WTC11 (cell line): ENCODE data around the gene TRIM65. TPM values are rescaled to one million over a fixed set of nuclear protein-coding genes. Genes with fewer than 3 reads are reported as not detected.
"Not testable (repeated sequence)": the region's sequence is repeated elsewhere in the genome, so short reads cannot be mapped to it uniquely, and the experiment has no call there.

ENCODE experiments used
- ATAC-seq: fragments of 200-7000 bp; cut with Tn5 transposase; 2 replicates; pipeline ENCODE4 v1.10.0; 2021; ENCODE audit warnings: mild to moderate bottlenecking, moderate library complexity
- CTCF ChIA-PET: fragments of 300-600 bp; sonication (Branson Sonifier 250); formaldehyde crosslinking; loops from one replicate; lab custom pipeline; 2021; ENCODE audit warnings: antibody characterized with exemption; lab: Charles Lee
- POLR2A ChIA-PET: fragments of 350-600 bp; sonication (Branson Sonifier 250); formaldehyde crosslinking; loops from one replicate; lab custom pipeline; 2021; ENCODE audit warnings: antibody characterized with exemption; lab: Charles Lee
- DNase-seq: peaks from one replicate; pipeline ENCODE4 v3.0.0; 2021; ENCODE audit warnings: low spot score
- H3K27ac Mint-ChIP-seq: 2 replicates; pipeline ENCODE4 v1.8.0; 2021; ENCODE audit warnings: mixed read lengths
- H3K27me3 Mint-ChIP-seq: 2 replicates; pipeline ENCODE4 v1.8.0; 2021; ENCODE audit warnings: low read depth, mild to moderate bottlenecking, moderate library complexity, mixed read lengths
- H3K36me3 Mint-ChIP-seq: 2 replicates; pipeline ENCODE4 v1.8.0; 2021; ENCODE audit warnings: mixed read lengths
- H3K4me1 Mint-ChIP-seq: 2 replicates; pipeline ENCODE4 v1.8.0; 2022; ENCODE audit warnings: mixed read lengths
- H3K4me3 Mint-ChIP-seq: 2 replicates; pipeline ENCODE4 v1.8.0; 2021; ENCODE audit warnings: mild to moderate bottlenecking, moderate library complexity, mixed read lengths
- H3K9me3 Mint-ChIP-seq: 2 replicates; pipeline ENCODE4 v1.8.0; 2021; ENCODE audit warnings: mixed read lengths
- ESRRA ChIP-seq: sonication (generic); formaldehyde crosslinking; IDR thresholded peaks from 2 replicates; pipeline ENCODE4 v1.8.1; 2022; ENCODE audit warnings: mild to moderate bottlenecking, missing genetic modification reagents, borderline replicate concordance
- ETV6 ChIP-seq: sonication (generic); formaldehyde crosslinking; IDR thresholded peaks from 2 replicates; pipeline ENCODE4 v1.8.1; 2022; ENCODE audit warnings: mild to moderate bottlenecking, missing genetic modification reagents
- HMGA2 ChIP-seq: fragments of 250-450 bp; sonication (Bioruptor Pico); IDR thresholded peaks from 2 replicates; pipeline ENCODE4 v1.4.0; 2021; ENCODE audit warnings: mild to moderate bottlenecking, moderate library complexity
- NR2C2 ChIP-seq: sonication (generic); formaldehyde crosslinking; IDR thresholded peaks from 2 replicates; pipeline ENCODE4 v1.8.0; 2022; ENCODE audit warnings: mild to moderate bottlenecking, missing genetic modification reagents
- RELA ChIP-seq: sonication (generic); formaldehyde crosslinking; IDR thresholded peaks from 2 replicates; pipeline ENCODE4 v1.8.1; 2022; ENCODE audit warnings: missing genetic modification reagents, mild to moderate bottlenecking, borderline replicate concordance
- RORB ChIP-seq: fragments of 250-450 bp; sonication (Bioruptor Pico); IDR thresholded peaks from 2 replicates; pipeline ENCODE4 v1.9.0; 2021; ENCODE audit warnings: mild to moderate bottlenecking
- ZNF219 ChIP-seq: sonication (generic); formaldehyde crosslinking; IDR thresholded peaks from 2 replicates; pipeline ENCODE4 v1.8.0; 2023; ENCODE audit warnings: missing genetic modification reagents, mild to moderate bottlenecking, borderline replicate concordance
- ZNF263 ChIP-seq: sonication (generic); formaldehyde crosslinking; IDR thresholded peaks from 2 replicates; pipeline ENCODE4 v1.8.1; 2022; ENCODE audit warnings: low read depth, mild to moderate bottlenecking, moderate library complexity, missing genetic modification reagents
- total RNA-seq: library from RNA; stranded (reverse); gene quantifications from 3 replicates; pipeline ENCODE4 v1.2.3, GENCODE V29; 2021
- TF ChIP-seq, protein P1 (sequence below): sonication (generic); formaldehyde crosslinking; IDR thresholded peaks from 2 replicates; pipeline ENCODE4 v1.8.0; 2022; ENCODE audit warnings: mild to moderate bottlenecking, missing genetic modification reagents
- TF ChIP-seq, protein P2 (sequence below): sonication (generic); formaldehyde crosslinking; IDR thresholded peaks from 2 replicates; pipeline ENCODE4 v1.8.0; 2022; ENCODE audit warnings: missing genetic modification reagents
- TF ChIP-seq, protein P3 (sequence below): sonication (generic); formaldehyde crosslinking; IDR thresholded peaks from 2 replicates; pipeline ENCODE4 v1.8.0; 2023; ENCODE audit warnings: missing genetic modification reagents, mild to moderate bottlenecking, borderline replicate concordance
- TF ChIP-seq, protein P4 (sequence below): sonication (generic); formaldehyde crosslinking; IDR thresholded peaks from 2 replicates; pipeline ENCODE4 v1.8.1; 2023; ENCODE audit warnings: mild to moderate bottlenecking, missing genetic modification reagents
- TF ChIP-seq, protein P5 (sequence below): fragments of 250-450 bp; sonication (Bioruptor Pico); IDR thresholded peaks from 2 replicates; pipeline ENCODE4 v1.9.0; 2021; ENCODE audit warnings: mild to moderate bottlenecking

TRIM65 gene
- total RNA-seq, 1 experiment from 2014 or later, result 56.4 TPM

DNA sequence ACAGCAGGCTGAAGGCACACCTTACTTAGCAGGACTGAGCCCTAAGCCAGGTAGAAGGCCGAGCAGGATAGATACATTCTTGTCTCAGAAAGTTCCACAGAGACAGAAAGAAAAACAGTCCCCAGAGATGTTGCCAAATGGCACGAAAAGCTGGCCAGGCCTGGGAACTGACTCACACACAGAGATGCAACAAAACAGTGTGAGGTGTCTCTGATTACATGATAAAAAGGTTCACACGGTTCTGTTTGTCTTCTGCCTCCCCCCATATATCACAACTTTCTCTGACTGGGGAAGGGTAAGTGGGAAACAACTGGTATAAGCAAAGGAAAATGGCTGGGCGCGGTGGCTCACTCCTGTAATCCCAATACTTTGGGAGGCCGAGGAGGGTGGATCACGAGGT is 43.3 kb downstream of the TRIM65 start:
- Mint-ChIP-seq H3K4me1 (peaks cover 16% of the 10 kb centered on the region), H3K27me3 (no peaks in the 10 kb centered on the region), H3K36me3 (peaks cover 11% of the 10 kb centered on the region), H3K27ac (peak overlapping the region; percentile 53), H3K9me3 (no peaks in the 10 kb centered on the region), H3K4me3 (no peak overlapping the region)
- DNase-seq, result no peak
- no peak for TF ChIP-seq RORB
- TF ChIP-seq, protein P1, sequence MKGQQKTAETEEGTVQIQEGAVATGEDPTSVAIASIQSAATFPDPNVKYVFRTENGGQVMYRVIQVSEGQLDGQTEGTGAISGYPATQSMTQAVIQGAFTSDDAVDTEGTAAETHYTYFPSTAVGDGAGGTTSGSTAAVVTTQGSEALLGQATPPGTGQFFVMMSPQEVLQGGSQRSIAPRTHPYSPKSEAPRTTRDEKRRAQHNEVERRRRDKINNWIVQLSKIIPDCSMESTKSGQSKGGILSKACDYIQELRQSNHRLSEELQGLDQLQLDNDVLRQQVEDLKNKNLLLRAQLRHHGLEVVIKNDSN (CRISPR knock-in tag), result no peak
- TF ChIP-seq, protein P2, sequence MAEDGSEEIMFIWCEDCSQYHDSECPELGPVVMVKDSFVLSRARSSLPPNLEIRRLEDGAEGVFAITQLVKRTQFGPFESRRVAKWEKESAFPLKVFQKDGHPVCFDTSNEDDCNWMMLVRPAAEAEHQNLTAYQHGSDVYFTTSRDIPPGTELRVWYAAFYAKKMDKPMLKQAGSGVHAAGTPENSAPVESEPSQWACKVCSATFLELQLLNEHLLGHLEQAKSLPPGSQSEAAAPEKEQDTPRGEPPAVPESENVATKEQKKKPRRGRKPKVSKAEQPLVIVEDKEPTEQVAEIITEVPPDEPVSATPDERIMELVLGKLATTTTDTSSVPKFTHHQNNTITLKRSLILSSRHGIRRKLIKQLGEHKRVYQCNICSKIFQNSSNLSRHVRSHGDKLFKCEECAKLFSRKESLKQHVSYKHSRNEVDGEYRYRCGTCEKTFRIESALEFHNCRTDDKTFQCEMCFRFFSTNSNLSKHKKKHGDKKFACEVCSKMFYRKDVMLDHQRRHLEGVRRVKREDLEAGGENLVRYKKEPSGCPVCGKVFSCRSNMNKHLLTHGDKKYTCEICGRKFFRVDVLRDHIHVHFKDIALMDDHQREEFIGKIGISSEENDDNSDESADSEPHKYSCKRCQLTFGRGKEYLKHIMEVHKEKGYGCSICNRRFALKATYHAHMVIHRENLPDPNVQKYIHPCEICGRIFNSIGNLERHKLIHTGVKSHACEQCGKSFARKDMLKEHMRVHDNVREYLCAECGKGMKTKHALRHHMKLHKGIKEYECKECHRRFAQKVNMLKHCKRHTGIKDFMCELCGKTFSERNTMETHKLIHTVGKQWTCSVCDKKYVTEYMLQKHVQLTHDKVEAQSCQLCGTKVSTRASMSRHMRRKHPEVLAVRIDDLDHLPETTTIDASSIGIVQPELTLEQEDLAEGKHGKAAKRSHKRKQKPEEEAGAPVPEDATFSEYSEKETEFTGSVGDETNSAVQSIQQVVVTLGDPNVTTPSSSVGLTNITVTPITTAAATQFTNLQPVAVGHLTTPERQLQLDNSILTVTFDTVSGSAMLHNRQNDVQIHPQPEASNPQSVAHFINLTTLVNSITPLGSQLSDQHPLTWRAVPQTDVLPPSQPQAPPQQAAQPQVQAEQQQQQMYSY (CRISPR knock-in tag), result no peak
- TF ChIP-seq ESRRA (CRISPR knock-in tag), result no peak
- TF ChIP-seq, protein P3, sequence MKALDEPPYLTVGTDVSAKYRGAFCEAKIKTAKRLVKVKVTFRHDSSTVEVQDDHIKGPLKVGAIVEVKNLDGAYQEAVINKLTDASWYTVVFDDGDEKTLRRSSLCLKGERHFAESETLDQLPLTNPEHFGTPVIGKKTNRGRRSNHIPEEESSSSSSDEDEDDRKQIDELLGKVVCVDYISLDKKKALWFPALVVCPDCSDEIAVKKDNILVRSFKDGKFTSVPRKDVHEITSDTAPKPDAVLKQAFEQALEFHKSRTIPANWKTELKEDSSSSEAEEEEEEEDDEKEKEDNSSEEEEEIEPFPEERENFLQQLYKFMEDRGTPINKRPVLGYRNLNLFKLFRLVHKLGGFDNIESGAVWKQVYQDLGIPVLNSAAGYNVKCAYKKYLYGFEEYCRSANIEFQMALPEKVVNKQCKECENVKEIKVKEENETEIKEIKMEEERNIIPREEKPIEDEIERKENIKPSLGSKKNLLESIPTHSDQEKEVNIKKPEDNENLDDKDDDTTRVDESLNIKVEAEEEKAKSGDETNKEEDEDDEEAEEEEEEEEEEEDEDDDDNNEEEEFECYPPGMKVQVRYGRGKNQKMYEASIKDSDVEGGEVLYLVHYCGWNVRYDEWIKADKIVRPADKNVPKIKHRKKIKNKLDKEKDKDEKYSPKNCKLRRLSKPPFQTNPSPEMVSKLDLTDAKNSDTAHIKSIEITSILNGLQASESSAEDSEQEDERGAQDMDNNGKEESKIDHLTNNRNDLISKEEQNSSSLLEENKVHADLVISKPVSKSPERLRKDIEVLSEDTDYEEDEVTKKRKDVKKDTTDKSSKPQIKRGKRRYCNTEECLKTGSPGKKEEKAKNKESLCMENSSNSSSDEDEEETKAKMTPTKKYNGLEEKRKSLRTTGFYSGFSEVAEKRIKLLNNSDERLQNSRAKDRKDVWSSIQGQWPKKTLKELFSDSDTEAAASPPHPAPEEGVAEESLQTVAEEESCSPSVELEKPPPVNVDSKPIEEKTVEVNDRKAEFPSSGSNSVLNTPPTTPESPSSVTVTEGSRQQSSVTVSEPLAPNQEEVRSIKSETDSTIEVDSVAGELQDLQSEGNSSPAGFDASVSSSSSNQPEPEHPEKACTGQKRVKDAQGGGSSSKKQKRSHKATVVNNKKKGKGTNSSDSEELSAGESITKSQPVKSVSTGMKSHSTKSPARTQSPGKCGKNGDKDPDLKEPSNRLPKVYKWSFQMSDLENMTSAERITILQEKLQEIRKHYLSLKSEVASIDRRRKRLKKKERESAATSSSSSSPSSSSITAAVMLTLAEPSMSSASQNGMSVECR, result no peak
- no peak for TF ChIP-seq ETV6 (CRISPR knock-in tag)
- no peak for TF ChIP-seq RELA (CRISPR knock-in tag)
- no peak for TF ChIP-seq ZNF219 (CRISPR knock-in tag)
- TF ChIP-seq, protein P4, sequence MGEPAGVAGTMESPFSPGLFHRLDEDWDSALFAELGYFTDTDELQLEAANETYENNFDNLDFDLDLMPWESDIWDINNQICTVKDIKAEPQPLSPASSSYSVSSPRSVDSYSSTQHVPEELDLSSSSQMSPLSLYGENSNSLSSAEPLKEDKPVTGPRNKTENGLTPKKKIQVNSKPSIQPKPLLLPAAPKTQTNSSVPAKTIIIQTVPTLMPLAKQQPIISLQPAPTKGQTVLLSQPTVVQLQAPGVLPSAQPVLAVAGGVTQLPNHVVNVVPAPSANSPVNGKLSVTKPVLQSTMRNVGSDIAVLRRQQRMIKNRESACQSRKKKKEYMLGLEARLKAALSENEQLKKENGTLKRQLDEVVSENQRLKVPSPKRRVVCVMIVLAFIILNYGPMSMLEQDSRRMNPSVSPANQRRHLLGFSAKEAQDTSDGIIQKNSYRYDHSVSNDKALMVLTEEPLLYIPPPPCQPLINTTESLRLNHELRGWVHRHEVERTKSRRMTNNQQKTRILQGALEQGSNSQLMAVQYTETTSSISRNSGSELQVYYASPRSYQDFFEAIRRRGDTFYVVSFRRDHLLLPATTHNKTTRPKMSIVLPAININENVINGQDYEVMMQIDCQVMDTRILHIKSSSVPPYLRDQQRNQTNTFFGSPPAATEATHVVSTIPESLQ (CRISPR knock-in tag), result no peak
- TF ChIP-seq, protein P5, sequence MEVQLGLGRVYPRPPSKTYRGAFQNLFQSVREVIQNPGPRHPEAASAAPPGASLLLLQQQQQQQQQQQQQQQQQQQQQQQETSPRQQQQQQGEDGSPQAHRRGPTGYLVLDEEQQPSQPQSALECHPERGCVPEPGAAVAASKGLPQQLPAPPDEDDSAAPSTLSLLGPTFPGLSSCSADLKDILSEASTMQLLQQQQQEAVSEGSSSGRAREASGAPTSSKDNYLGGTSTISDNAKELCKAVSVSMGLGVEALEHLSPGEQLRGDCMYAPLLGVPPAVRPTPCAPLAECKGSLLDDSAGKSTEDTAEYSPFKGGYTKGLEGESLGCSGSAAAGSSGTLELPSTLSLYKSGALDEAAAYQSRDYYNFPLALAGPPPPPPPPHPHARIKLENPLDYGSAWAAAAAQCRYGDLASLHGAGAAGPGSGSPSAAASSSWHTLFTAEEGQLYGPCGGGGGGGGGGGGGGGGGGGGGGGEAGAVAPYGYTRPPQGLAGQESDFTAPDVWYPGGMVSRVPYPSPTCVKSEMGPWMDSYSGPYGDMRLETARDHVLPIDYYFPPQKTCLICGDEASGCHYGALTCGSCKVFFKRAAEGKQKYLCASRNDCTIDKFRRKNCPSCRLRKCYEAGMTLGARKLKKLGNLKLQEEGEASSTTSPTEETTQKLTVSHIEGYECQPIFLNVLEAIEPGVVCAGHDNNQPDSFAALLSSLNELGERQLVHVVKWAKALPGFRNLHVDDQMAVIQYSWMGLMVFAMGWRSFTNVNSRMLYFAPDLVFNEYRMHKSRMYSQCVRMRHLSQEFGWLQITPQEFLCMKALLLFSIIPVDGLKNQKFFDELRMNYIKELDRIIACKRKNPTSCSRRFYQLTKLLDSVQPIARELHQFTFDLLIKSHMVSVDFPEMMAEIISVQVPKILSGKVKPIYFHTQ (CRISPR knock-in tag), result no peak
- no peak for TF ChIP-seq NR2C2 (CRISPR knock-in tag)
- no peak for TF ChIP-seq ZNF263 (CRISPR knock-in tag)
- TF ChIP-seq HMGA2, result no peak
- ChIA-PET POLR2A (no interaction called here), CTCF (interaction anchor here (3.0 to 6.0 kb wide), 2 partner anchors 7 to 25 kb away, joined by 51 to 100 read pairs; no protein-coding TSS in a partner anchor)
- no peak for ATAC-seq

DNA sequence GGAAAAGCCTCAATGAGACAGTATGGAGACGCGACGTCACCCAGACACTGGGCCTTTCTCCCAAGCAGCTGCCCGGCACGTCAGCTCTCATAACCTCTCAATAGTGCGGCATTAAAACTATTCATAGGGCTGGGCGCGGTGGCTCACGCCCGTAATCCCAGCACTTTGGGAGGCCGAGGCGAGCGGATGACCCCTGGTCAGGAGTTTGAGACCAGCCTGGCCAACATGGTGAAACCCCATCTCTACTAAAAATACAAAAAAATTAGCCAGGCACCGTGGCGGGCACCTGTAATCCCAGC is 45.1 kb downstream of the TRIM65 start:
- H3K27me3 Mint-ChIP-seq, H3K9me3 Mint-ChIP-seq, ATAC-seq, H3K4me3 Mint-ChIP-seq, DNase-seq, POLR2A ChIA-PET: not testable (repeated sequence)
- peaks cover 23% of the 10 kb centered on the region for H3K36me3 Mint-ChIP-seq
- CTCF ChIA-PET, result interaction anchor here (0.7 to 6.0 kb wide), 3 partner anchors 10 to 40 kb away, joined by 3 to 100 read pairs (median 6); no protein-coding TSS in a partner anchor
- peak overlapping the region; percentile 41; the same call in 1 of the 2 replicates for H3K27ac Mint-ChIP-seq
- H3K4me1 Mint-ChIP-seq, result peaks cover 18% of the 10 kb centered on the region
